ENCODE results near the gene SPPL2B. TPM values are rescaled to one million over a fixed set of nuclear protein-coding genes. Genes with fewer than 3 reads are reported as not detected.

Gene SPPL2B
- polyA plus RNA-seq, 1 of the 3 experiments (the other 2 are of a cell fraction) = 58.1 TPM

DNA sequence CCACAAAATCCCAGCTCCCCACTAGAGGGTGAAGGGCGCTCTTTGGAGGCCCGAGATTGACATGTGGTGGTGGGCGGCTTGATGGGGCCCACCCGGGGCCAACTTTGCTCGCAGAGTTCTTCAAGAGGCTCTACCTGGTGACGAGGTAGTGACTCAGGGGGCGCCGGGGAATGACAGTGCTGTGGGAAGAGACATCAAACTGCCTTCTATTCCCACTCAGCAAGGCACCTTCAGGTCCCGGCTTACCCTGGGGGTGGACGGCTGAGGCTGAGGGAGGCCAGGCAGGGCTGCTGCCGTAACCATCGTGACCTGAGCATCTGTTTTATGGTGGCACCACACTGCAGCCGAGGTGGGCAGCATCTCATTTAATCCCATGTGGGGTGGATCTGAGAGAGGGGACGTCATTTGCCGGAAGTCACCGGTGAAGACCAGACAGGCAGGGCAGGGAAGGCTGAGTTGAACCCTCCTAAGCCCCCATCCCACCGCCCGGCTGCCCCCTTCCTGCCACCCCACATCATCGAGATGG, 22.1 kb upstream of the SPPL2B start (continued):
- no peak for TF ChIP-seq MXI1 (IDR thresholded peaks at IDR 0.05; ENCODE audit: low read depth, low read length)
- TF ChIP-seq RFX5 (IDR thresholded peaks at IDR 0.05; ENCODE audit: low read length) = no peak
- no peak for TF ChIP-seq NRF1 (IDR thresholded peaks at IDR 0.05; ENCODE audit: low read depth, low read length)
- TF ChIP-seq FOXM1 (IDR thresholded peaks at IDR 0.05; ENCODE audit: low read depth) = no peak
- TF ChIP-seq, protein P1, sequence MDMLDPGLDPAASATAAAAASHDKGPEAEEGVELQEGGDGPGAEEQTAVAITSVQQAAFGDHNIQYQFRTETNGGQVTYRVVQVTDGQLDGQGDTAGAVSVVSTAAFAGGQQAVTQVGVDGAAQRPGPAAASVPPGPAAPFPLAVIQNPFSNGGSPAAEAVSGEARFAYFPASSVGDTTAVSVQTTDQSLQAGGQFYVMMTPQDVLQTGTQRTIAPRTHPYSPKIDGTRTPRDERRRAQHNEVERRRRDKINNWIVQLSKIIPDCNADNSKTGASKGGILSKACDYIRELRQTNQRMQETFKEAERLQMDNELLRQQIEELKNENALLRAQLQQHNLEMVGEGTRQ (IDR thresholded peaks at IDR 0.05; ENCODE audit: borderline replicate concordance, low read depth, low read length) = no peak
- TF ChIP-seq, protein P2, sequence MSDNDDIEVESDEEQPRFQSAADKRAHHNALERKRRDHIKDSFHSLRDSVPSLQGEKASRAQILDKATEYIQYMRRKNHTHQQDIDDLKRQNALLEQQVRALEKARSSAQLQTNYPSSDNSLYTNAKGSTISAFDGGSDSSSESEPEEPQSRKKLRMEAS (IDR thresholded peaks at IDR 0.05; ENCODE audit: low read depth) = no peak

DNA sequence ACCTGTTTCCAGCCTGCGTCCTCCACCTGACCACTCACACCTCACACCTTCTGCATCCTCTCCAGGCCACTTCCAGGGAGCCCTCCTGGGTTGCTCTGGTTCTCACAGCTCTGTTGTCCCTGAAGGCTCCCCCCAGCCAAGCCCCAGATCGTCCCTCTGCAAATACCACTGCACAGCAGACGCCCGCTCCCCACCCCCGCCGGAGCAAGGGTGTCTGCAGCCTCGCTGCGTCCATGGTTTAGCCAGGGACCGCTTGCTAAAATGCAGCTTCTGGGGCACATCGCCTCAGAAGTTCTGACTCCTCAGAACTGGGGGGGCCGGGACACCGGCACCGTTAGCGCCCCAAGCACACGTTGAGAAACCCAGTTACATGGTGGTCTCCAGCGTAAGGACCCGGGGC, 21.5 kb upstream of the SPPL2B start:
- POLR2A ChIA-PET = interaction anchor here (1.3 kb wide), 1 partner anchor 9 kb away, joined by 3 read pairs; no protein-coding TSS in a partner anchor
- Histone ChIP-seq H3K9ac (no peak overlapping the region), H3K4me2 (no peak overlapping the region), H3K27me3 (ENCODE audit: insufficient read depth) (no peaks in the 10 kb centered on the region; the same call in 1 of the 2 replicates), H3K4me3 (ENCODE audit: low read depth in 2 of 2, low read length in 1 of 2) (no peak overlapping the region), H3F3A (replicated peaks; ENCODE audit: insufficient read depth) (peaks cover 6% of the 10 kb centered on the region), H3K9me3 (no peaks in the 10 kb centered on the region), H3K36me3 (replicated peaks in 1 of 2; ENCODE audit: control insufficient read depth in 1 of 2, insufficient read depth in 2 of 2, low read length in 1 of 2) (no peaks in the 10 kb centered on the region), H4K20me1 (ENCODE audit: insufficient read depth) (no peaks in the 10 kb centered on the region), H3K79me2 (ENCODE audit: insufficient read depth) (no peaks in the 10 kb centered on the region), H3K4me1 (ENCODE audit: control insufficient read depth in 1 of 2, insufficient read depth in 2 of 2, low read depth in 1 of 2, low read length in 1 of 2) (peaks cover 0 to 16% of the 10 kb centered on the region in 2 experiments; a peak in 1 of 4 replicates), H3K27ac (ENCODE audit: low read depth in 2 of 2, low read length in 1 of 2) (no peak overlapping the region), H3K9me2 (no peaks in the 10 kb centered on the region), H2AFZ (ENCODE audit: low read depth) (no peak overlapping the region)
- CTCF ChIA-PET = interaction anchor here (1.0 to 13.0 kb wide), 5 partner anchors 9 to 65 kb away, joined by 3 to 284 read pairs (median 6); no protein-coding TSS in a partner anchor
- TF ChIP-seq FOXM1 (IDR thresholded peaks at IDR 0.05; ENCODE audit: low read depth) (no peak), ELF1 (IDR thresholded peaks at IDR 0.05) (no peak), EP300 (IDR thresholded peaks at IDR 0.05; ENCODE audit: borderline replicate concordance in 1 of 2, low read depth in 1 of 2, low read length in 1 of 2) (no peak)
- TF ChIP-seq, protein P3, sequence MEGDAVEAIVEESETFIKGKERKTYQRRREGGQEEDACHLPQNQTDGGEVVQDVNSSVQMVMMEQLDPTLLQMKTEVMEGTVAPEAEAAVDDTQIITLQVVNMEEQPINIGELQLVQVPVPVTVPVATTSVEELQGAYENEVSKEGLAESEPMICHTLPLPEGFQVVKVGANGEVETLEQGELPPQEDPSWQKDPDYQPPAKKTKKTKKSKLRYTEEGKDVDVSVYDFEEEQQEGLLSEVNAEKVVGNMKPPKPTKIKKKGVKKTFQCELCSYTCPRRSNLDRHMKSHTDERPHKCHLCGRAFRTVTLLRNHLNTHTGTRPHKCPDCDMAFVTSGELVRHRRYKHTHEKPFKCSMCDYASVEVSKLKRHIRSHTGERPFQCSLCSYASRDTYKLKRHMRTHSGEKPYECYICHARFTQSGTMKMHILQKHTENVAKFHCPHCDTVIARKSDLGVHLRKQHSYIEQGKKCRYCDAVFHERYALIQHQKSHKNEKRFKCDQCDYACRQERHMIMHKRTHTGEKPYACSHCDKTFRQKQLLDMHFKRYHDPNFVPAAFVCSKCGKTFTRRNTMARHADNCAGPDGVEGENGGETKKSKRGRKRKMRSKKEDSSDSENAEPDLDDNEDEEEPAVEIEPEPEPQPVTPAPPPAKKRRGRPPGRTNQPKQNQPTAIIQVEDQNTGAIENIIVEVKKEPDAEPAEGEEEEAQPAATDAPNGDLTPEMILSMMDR (IDR thresholded peaks at IDR 0.05) = no peak
- DNase-seq = no peak
- 75% methylated on average over 14 of the region's 17 CpGs for WGBS (ENCODE audit: low lambda C conversion rate)

DNA sequence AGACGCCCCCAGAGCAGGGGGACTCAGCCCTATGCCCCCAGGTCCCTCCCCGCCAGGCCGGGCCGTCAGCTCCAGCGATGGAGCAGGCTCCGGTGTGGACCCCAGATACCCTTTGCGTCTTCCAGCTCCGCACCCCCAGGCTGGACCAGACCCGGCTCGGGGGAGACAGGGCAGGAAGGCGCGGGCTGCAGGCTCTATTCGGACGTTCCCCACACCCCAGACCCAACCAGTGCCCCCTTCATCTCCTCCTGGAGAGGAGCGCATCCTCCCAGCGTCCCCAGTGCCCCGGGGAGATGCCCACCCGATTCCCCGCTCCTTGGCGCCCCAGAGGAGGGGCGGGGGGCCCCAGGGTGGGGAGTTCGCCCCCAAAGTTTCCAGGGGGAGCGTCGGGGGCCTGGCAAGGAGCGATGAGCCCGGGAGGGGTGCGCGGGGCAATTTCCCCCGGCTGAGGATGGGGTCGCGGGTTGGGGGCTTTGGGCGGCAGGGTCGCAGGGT, 20.9 kb upstream of the SPPL2B start:
- Histone ChIP-seq H3K9me3 (no peaks in the 10 kb centered on the region), H4K20me1 (ENCODE audit: insufficient read depth) (no peaks in the 10 kb centered on the region), H3K79me2 (ENCODE audit: insufficient read depth) (no peaks in the 10 kb centered on the region), H2AFZ (ENCODE audit: low read depth) (no peak overlapping the region), H3K4me1 (ENCODE audit: control insufficient read depth in 1 of 2, insufficient read depth in 2 of 2, low read depth in 1 of 2, low read length in 1 of 2) (peaks cover 0 to 16% of the 10 kb centered on the region in 2 experiments; a peak in 1 of 4 replicates), H3K4me2 (peak overlapping the region; percentile 62; the same call in 1 of the 2 replicates), H3K27ac (ENCODE audit: low read depth in 2 of 2, low read length in 1 of 2) (no peak overlapping the region), H3K9me2 (no peaks in the 10 kb centered on the region), H3F3A (replicated peaks; ENCODE audit: insufficient read depth) (peaks cover 6% of the 10 kb centered on the region), H3K27me3 (ENCODE audit: insufficient read depth) (no peaks in the 10 kb centered on the region; the same call in 1 of the 2 replicates), H3K9ac (no peak overlapping the region), H3K4me3 (ENCODE audit: low read depth in 2 of 2, low read length in 1 of 2) (peak overlapping the region in 1 of 2 experiments; percentile 29; a peak in 2 of 4 replicates), H3K36me3 (replicated peaks in 1 of 2; ENCODE audit: control insufficient read depth in 1 of 2, insufficient read depth in 2 of 2, low read length in 1 of 2) (no peaks in the 10 kb centered on the region)
- POLR2A ChIA-PET = no interaction called here
- CTCF ChIA-PET = interaction anchor here (1.0 to 13.0 kb wide), 8 partner anchors 8 to 72 kb away, joined by 3 to 284 read pairs (median 5); partner anchors contain the start of gene PLEKHJ1
- 20% methylated on average over 4 of the region's 33 CpGs for WGBS (ENCODE audit: low lambda C conversion rate)
- no peak for DNase-seq
- no peak for TF ChIP-seq ELF1 (IDR thresholded peaks at IDR 0.05)
- TF ChIP-seq, protein P4, sequence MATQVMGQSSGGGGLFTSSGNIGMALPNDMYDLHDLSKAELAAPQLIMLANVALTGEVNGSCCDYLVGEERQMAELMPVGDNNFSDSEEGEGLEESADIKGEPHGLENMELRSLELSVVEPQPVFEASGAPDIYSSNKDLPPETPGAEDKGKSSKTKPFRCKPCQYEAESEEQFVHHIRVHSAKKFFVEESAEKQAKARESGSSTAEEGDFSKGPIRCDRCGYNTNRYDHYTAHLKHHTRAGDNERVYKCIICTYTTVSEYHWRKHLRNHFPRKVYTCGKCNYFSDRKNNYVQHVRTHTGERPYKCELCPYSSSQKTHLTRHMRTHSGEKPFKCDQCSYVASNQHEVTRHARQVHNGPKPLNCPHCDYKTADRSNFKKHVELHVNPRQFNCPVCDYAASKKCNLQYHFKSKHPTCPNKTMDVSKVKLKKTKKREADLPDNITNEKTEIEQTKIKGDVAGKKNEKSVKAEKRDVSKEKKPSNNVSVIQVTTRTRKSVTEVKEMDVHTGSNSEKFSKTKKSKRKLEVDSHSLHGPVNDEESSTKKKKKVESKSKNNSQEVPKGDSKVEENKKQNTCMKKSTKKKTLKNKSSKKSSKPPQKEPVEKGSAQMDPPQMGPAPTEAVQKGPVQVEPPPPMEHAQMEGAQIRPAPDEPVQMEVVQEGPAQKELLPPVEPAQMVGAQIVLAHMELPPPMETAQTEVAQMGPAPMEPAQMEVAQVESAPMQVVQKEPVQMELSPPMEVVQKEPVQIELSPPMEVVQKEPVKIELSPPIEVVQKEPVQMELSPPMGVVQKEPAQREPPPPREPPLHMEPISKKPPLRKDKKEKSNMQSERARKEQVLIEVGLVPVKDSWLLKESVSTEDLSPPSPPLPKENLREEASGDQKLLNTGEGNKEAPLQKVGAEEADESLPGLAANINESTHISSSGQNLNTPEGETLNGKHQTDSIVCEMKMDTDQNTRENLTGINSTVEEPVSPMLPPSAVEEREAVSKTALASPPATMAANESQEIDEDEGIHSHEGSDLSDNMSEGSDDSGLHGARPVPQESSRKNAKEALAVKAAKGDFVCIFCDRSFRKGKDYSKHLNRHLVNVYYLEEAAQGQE (IDR thresholded peaks at IDR 0.05; ENCODE audit: low read depth, low read length) = no peak
- TF ChIP-seq, protein P1 (IDR thresholded peaks at IDR 0.05; ENCODE audit: borderline replicate concordance, low read depth, low read length) = no peak
- TF ChIP-seq, protein P3 (IDR thresholded peaks at IDR 0.05) = no peak
- no peak for TF ChIP-seq POLR2AphosphoS5 (IDR thresholded peaks at IDR 0.05; ENCODE audit: low read depth, low read length)
- TF ChIP-seq FOXM1 (IDR thresholded peaks at IDR 0.05; ENCODE audit: low read depth) = no peak
- no peak for TF ChIP-seq GATA2 (CRISPR knock-in tag; IDR thresholded peaks at IDR 0.05)
